AG04450 (cell line): Measurements from ENCODE around the gene MAP3K15. TPM values are rescaled to one million over a fixed set of nuclear protein-coding genes. Genes with fewer than 3 reads are reported as not detected.

Source experiments
- CTCF ChIA-PET: fragments of 300-600, 350-600 bp; formaldehyde crosslinking; extraction: SDS; loops from one replicate; lab custom pipeline; 2022; ENCODE audit warnings: antibody characterized with exemption, inconsistent platforms; lab: Charles Lee
- POLR2A ChIA-PET: fragments of 350-600 bp; formaldehyde crosslinking; extraction: SDS; loops from one replicate; lab custom pipeline; 2021; ENCODE audit warnings: antibody characterized with exemption, inconsistent platforms; lab: Yijun Ruan, JAX
- DNase-seq: peaks from one replicate; pipeline ENCODE4 v3.0.0-alpha.2; 2011; ENCODE audit warnings: low read depth, low spot score
- H3K27ac ChIP-seq: one replicate; pipeline ENCODE4 v1.5.1; 2012; ENCODE audit warnings: low read depth, low read length, control low read depth
- H3K27me3 ChIP-seq: one replicate; pipeline ENCODE4 v1.6.0; 2012; ENCODE audit warnings: low read length; ENCODE audit not compliant: control insufficient read depth, insufficient read depth
- H3K4me3 ChIP-seq: 2 replicates; pipeline ENCODE4 v1.5.1; 2011; ENCODE audit warnings: mild to moderate bottlenecking, low read depth, low read length, control low read depth
- H3K9me3 ChIP-seq: 2 replicates; pipeline ENCODE4 v1.5.1; 2012; ENCODE audit warnings: low read length; ENCODE audit not compliant: control insufficient read depth, insufficient read depth
- CTCF ChIP-seq: IDR thresholded peaks from 2 replicates; pipeline ENCODE4 v1.5.1; 2011; ENCODE audit warnings: low read depth, low read length, control low read depth, inconsistent platforms
- polyA plus RNA-seq: library from polyadenylated mRNA; depleted of rRNA; stranded (reverse); fragments of >200 nt; gene quantifications from 2 replicates; pipeline ENCODE4 v1.2.3, GENCODE V29; 2011

The MAP3K15 gene
- polyA plus RNA-seq, 1 experiment, result 0.35 TPM

- Histone ChIP-seq H3K4me3 (peak overlapping the region; percentile 74), H3K27me3 (no peaks in the 10 kb centered on the region), H3K9me3 (no peaks in the 10 kb centered on the region), H3K27ac (no peak overlapping the region)
- TF ChIP-seq CTCF, result no peak
- POLR2A ChIA-PET, result no interaction called here
- no peak for DNase-seq
- CTCF ChIA-PET, result no interaction called here
These were observed 170.6 kb downstream of the MAP3K15 start for GRCh38 chrX:19344661-19345060.

GRCh38 chrX:19343535-19344408 lies 171.5 kb downstream of the MAP3K15 start, which contains the start of gene PDHA1:
PDHA1 (plus strand) TSS chrX:19343927; CDS start chrX:19344038, 111 bp downstream.
- peak; percentile 69 for DNase-seq
- ChIA-PET POLR2A (no interaction called here), CTCF (no interaction called here)
- H3K27me3 ChIP-seq, result no peaks in the 10 kb centered on the region
- peak within 1 kb of the TSS; percentile 21 for H3K27ac ChIP-seq
- H3K9me3 ChIP-seq, result no peaks in the 10 kb centered on the region
- H3K4me3 ChIP-seq, result peak within 1 kb of the TSS; percentile 74
- no peak for TF ChIP-seq CTCF

GRCh38 chrX:19343085-19343534 lies 172.2 kb downstream of the MAP3K15 start:
- Histone ChIP-seq H3K9me3 (no peaks in the 10 kb centered on the region), H3K27ac (peak overlapping the region; percentile 21), H3K4me3 (peak overlapping the region; percentile 55), H3K27me3 (no peaks in the 10 kb centered on the region)
- no peak for TF ChIP-seq CTCF
- no peak for DNase-seq
- ChIA-PET CTCF (interaction anchor here (1.3 kb wide), 1 partner anchor 9 kb away, joined by 5 read pairs; no protein-coding TSS in a partner anchor), POLR2A (no interaction called here)

GRCh38 chrX:19342331-19342906 lies 172.9 kb downstream of the MAP3K15 start:
- Histone ChIP-seq H3K27me3 (no peaks in the 10 kb centered on the region), H3K27ac (no peak overlapping the region), H3K9me3 (no peaks in the 10 kb centered on the region), H3K4me3 (no peak overlapping the region)
- ChIA-PET CTCF (interaction anchor here (1.3 kb wide), 1 partner anchor 9 kb away, joined by 5 read pairs; no protein-coding TSS in a partner anchor), POLR2A (no interaction called here)
- DNase-seq, result no peak
- TF ChIP-seq CTCF, result no peak
